Stimulated activated CD4-positive, alpha-beta T cell treated with anti-CD3 and anti-CD28 coated beads, Interleukin-2, amount 100 ng/mL, for 24 hours (primary cell): ENCODE measurements around the gene SPATA9.
A peak's percentile ranks its signal among the peaks of the same experiment; 100 is the strongest.
"Not testable (repeated sequence)": the region's sequence is repeated elsewhere in the genome, so short reads cannot be mapped to it uniquely, and the experiment has no call there.

ENCODE experiments used
- DNase-seq, 2 donors: peaks; one replicate each; pipeline ENCODE4 v3.0.0-alpha.2; 2020

Gene SPATA9

GRCh38 chr5:95641741-95642220 is 41.0 kb downstream of the SPATA9 start:
- no peak for DNase-seq

GRCh38 chr5:95638632-95639031 is 44.2 kb downstream of the SPATA9 start:
- DNase-seq, result no peak

- DNase-seq, result no peak
Measured at GRCh38 chr5:95634081-95634480, 48.7 kb downstream of the SPATA9 start.

GRCh38 chr5:95633671-95634070 is 49.1 kb downstream of the SPATA9 start:
- no peak for DNase-seq

- not testable (repeated sequence) for DNase-seq
Measured at GRCh38 chr5:95632942-95633341, 49.8 kb downstream of the SPATA9 start.

GRCh38 chr5:95631991-95632675 is 50.7 kb downstream of the SPATA9 start:
- DNase-seq, result peak; percentile 59 to 76

- no peak for DNase-seq
Measured at GRCh38 chr5:95631255-95631958, 51.4 kb downstream of the SPATA9 start.

GRCh38 chr5:95630394-95630917 is 52.3 kb downstream of the SPATA9 start:
- DNase-seq, result no peak

- DNase-seq, result no peak
Measured at GRCh38 chr5:95628933-95629332, 53.9 kb downstream of the SPATA9 start.

GRCh38 chr5:95627971-95628810 is 54.6 kb downstream of the SPATA9 start:
- DNase-seq, result no peak

GRCh38 chr5:95626701-95627100 is 56.1 kb downstream of the SPATA9 start:
- no peak for DNase-seq

GRCh38 chr5:95624368-95624767 is 58.4 kb downstream of the SPATA9 start:
- DNase-seq, result no peak

GRCh38 chr5:95623706-95624105 is 59.1 kb downstream of the SPATA9 start:
- no peak for DNase-seq

- peak in 1 of 2 donors; percentile 26 for DNase-seq
Measured at GRCh38 chr5:95621839-95622629, 60.8 kb downstream of the SPATA9 start.

- peak; percentile 44 to 62 for DNase-seq
Measured at GRCh38 chr5:95620870-95621838, 61.6 kb downstream of the SPATA9 start.

GRCh38 chr5:95620030-95620869 is 62.5 kb downstream of the SPATA9 start, which contains the start of gene GPR150:
Gene GPR150, plus strand, starts transcription at chr5:95620087. Its CDS starts 189 bp downstream, at chr5:95620276.
- peak; percentile 64 to 70 for DNase-seq

- DNase-seq, result no peak
Measured at GRCh38 chr5:95619514-95620029, 63.2 kb downstream of the SPATA9 start.

- no peak for DNase-seq
Measured at GRCh38 chr5:95619096-95619495, 63.7 kb downstream of the SPATA9 start.

- DNase-seq, result no peak
Measured at GRCh38 chr5:95617057-95617456, 65.7 kb downstream of the SPATA9 start.

- DNase-seq, result no peak
Measured at GRCh38 chr5:95615164-95615467, 67.7 kb downstream of the SPATA9 start.
